Fibroblast of mammary gland (primary cell): Measurements from ENCODE around the gene SLC25A26.
A peak's percentile ranks its signal among the peaks of the same experiment; 100 is the strongest.
"Not testable (repeated sequence)": the region's sequence is repeated elsewhere in the genome, so short reads cannot be mapped to it uniquely, and the experiment has no call there.

ENCODE experiments used
- DNase-seq: peaks from one replicate; pipeline ENCODE4 v3.0.0-alpha.2; 2010; ENCODE audit warnings: low read depth
- H3K4me3 ChIP-seq: 2 replicates; pipeline ENCODE4 v1.5.1; 2011; ENCODE audit warnings: low read depth, mild to moderate bottlenecking, low read length, moderate library complexity; ENCODE audit not compliant: control insufficient read depth
- TF ChIP-seq, protein P1 (sequence below): conservative IDR thresholded peaks from 2 replicates; pipeline ENCODE4 v1.5.1; 2011; ENCODE audit warnings: low read depth, low read length, inconsistent platforms; ENCODE audit not compliant: control insufficient read depth, insufficient read depth

The SLC25A26 gene

DNA sequence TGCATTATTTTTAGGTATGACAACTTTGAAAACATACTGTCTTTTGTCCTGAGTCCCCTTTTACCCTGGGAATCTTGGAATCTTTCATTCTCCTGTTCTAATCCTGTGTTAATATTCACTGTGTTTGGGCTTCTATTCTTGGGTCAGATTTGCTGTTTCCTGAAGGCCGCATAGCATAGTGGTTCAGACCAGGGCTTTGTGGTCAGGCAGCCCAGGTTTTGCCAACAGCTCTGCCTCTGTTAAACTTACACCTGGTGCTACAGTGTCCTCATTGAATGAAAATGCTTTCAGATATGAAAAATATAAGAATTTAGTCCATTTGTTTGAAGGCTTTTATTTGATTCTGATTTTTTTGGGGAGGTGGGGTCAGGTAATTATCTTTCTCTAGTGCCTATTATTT lies 58.4 kb downstream of the SLC25A26 start:
- no peak for DNase-seq
- TF ChIP-seq, protein P1, sequence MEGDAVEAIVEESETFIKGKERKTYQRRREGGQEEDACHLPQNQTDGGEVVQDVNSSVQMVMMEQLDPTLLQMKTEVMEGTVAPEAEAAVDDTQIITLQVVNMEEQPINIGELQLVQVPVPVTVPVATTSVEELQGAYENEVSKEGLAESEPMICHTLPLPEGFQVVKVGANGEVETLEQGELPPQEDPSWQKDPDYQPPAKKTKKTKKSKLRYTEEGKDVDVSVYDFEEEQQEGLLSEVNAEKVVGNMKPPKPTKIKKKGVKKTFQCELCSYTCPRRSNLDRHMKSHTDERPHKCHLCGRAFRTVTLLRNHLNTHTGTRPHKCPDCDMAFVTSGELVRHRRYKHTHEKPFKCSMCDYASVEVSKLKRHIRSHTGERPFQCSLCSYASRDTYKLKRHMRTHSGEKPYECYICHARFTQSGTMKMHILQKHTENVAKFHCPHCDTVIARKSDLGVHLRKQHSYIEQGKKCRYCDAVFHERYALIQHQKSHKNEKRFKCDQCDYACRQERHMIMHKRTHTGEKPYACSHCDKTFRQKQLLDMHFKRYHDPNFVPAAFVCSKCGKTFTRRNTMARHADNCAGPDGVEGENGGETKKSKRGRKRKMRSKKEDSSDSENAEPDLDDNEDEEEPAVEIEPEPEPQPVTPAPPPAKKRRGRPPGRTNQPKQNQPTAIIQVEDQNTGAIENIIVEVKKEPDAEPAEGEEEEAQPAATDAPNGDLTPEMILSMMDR: no peak
- H3K4me3 ChIP-seq: no peak overlapping the region

DNA sequence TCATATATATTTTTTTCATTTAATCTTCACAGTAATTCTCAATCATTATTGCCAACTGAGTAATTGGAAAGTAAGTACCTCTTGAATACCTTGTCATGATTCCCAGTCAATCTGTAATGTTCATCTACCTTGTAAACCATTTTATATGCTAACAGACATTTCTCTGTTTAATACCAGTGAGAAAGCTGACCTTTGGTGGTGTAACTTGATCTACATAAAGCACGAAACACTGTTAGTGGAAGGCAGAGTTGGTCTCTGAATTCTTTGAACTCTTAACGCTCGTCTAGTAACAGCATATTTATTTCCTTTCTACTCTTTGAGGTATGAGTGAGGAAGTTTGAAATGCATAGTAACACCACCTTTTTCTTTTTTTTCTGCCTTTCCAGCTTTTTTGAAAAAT lies 59.5 kb downstream of the SLC25A26 start:
- DNase-seq: no peak
- TF ChIP-seq, protein P1: no peak
- no peak overlapping the region for H3K4me3 ChIP-seq

DNA sequence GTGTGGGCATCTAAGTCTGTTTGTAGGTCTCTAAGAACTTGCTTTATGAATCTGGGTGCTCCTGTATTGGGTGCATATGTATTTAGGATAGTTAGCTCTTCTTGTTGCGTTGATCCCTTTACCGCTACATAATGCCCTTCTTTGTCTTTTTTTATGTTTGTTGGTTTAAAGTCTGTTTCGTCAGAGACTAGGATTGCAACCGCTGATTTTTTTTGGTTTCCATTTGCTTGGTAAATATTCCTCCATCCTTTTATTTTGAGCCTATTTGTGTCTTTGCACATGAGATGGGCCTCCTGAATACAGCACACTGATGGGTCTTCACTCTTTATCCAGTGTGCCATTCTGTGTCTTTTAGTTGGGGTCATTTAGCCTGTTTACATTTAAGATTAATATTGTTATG lies 71.1 kb downstream of the SLC25A26 start:
- DNase-seq, H3K4me3 ChIP-seq: not testable (repeated sequence)

DNA sequence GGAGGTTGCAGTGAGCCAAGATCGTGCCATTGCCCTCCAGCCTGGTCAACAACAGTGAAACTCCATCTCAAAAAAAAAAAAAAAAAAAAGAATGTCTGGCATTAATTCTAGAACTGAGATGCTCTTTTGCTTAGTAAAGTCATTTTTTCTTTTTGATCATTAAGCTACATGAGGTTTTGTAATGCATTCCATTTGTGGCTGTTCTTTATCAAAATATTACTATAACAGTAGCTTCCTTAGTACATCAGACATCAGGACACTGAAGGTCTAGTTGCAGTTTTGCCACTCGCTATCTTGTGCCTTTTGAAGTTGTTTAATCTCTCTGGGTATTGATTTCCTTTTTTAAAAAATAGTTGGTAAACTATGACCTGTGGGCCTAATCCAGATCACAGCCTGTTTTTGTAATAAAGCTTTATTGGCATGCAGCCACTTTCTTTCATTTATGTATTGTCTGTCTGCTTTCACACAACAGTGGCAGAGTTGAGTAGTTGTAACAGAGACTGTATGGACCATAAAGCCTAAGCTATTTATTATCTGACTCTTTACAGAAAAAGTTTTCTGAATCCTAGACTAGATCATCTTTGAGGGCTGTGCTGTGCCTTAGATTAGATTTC lies 76.6 kb downstream of the SLC25A26 start:
- TF ChIP-seq, protein P1: no peak
- no peak overlapping the region for H3K4me3 ChIP-seq
- DNase-seq: peak; percentile 38

DNA sequence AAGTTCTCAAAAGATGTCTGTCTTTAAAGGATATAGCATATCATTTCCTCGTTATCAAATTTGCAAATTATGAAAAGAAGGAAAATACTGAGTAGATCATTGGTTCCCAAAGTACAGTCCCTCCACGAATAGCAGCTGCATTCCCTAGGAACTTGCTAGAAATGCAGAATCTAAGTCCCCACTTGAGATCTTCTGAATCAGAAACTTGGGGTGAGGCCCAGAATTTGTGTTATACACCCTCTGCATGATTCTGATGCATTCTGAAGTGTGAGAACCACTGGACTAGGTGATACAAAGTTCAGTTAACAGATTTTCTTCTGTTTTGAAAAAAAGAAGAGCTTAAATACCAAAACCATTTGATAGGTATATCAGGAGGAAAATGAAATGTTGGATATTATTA lies 77.1 kb downstream of the SLC25A26 start:
- TF ChIP-seq, protein P1: no peak
- no peak overlapping the region for H3K4me3 ChIP-seq
- DNase-seq: peak; percentile 86

DNA sequence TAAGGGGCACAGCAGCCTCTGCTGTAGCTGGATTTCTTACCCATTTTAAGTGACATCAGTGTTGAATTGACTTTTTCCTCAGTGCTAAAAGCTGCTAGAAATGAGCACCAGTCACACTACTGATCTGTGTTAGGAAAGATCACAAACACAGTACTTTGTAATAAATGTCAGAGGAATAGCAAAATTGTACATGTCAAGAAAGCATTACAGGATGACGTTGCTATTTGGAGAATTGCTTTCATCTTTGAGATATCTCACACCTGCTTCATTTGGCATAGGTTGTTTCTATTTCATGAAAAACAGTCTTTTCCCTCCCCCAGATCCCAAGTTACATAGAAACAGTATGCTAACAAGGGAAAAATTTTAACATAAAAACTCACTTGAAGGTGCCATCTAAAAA lies 77.8 kb downstream of the SLC25A26 start:
- DNase-seq: no peak
- TF ChIP-seq, protein P1: no peak
- no peak overlapping the region for H3K4me3 ChIP-seq

DNA sequence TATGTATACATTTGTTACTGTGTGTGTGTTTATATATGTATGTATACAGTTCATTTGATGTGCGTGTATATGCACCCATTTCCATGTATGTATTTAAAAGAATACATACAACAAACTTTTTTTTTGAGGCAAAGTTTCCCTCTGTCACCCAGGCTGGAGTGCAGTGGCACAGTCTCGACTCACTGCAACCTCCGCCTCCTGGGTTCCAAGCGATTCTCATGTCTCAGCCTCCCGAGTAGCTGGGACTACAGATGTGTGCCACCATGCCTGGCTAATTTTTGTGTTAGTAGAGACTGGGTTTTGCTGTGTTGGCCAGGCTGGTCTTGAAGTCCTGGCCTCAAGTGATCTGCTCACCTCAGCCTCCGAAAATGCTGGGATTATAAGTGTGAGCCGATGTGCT lies 78.3 kb downstream of the SLC25A26 start:
- not testable (repeated sequence) for H3K4me3 ChIP-seq, DNase-seq

DNA sequence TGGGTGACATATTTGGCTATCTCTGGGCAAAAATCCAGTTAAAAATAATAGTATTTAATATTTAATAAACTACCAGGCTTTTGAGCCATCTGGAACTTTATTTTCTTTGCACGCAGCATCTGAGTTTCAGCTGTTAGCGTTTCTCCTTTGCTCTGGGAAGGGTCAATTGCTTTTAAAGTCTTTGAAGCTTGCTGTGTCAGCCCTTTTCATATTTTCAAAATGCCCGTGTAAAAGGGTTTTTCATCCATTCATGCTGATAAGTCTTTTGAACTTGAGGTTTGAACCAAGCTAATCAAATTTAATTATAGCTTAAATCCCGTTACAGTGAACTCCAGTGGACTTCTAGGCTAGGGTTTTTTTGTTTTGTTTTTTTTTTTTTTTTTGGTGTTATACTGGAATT lies 79.1 kb downstream of the SLC25A26 start:
- no peak overlapping the region for H3K4me3 ChIP-seq
- no peak for DNase-seq
- TF ChIP-seq, protein P1: no peak
